ENCODE results near the gene CARD19.

CARD19 gene

DNA sequence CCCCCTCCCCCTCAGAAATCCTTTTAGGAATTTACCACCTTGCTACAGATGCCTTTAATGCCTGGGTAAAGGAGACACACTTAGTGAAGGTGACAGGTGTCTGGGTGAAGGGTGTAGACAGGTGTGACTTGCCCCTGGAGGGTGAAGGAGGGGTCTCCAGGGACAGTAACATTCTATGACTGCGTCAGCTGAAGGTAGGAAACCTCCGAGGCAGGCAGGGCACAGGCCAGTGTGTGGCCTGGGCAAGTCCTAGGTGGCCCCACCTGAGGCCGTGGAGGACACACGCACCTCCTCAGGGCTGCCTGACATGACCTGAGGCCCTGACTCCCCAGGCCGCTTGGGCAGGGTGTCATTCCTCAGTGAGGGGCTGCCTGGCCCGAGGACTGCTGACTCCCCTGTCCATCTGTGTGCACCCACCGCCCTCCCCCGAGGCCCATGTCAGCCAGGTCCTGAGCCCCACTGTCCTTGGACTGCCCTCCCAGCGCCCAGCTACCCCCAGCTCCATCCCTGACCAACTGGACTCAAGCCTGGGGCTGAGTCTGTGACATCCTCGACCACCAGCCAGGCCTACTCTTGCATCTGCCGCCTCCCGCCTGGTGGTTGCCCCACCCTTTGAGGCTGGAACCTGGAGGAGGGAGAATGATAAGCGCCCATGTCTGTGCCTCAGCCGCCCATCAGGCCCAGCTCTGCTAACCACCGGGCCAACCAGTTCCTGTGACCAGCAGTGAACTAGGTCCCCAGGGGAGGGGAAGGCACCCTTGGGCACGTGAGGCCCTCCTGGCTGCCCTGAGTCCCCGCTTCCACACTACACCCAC lies 18.4 kb downstream of the CARD19 start:
- Histone ChIP-seq H3K4me3 (ENCODE audit: low read length in 2 of 2) (no peak overlapping the region), H3K79me1 (ENCODE audit: low read depth, low read length) (no peaks in the 10 kb centered on the region), H3K4me2 (ENCODE audit: insufficient read depth, low read length, poor library complexity, severe bottlenecking) (no peak overlapping the region), H2BK15ac (ENCODE audit: low read length) (no peak overlapping the region), H3K36me3 (replicated peaks in 1 of 2; ENCODE audit: control insufficient read depth in 2 of 2, insufficient read depth in 2 of 2, low read length in 2 of 2) (peaks cover 0 to 5% of the 10 kb centered on the region in 2 donors), H3K4ac (ENCODE audit: low read length) (no peak overlapping the region), H3K4me1 (ENCODE audit: control insufficient read depth in 2 of 2, insufficient read depth in 1 of 2, low read depth in 1 of 2, low read length in 2 of 2) (peaks cover 0 to 5% of the 10 kb centered on the region in 2 donors), H4K91ac (ENCODE audit: low read depth, low read length, poor library complexity) (no peak overlapping the region), H3K27ac (replicated peaks; ENCODE audit: low read length) (no peak overlapping the region), H2BK5ac (ENCODE audit: low read length) (no peak overlapping the region), H3K23ac (ENCODE audit: low read depth, low read length, poor library complexity) (no peak overlapping the region), H3K9ac (ENCODE audit: low read depth, low read length, poor library complexity) (no peak overlapping the region), H3K18ac (ENCODE audit: low read length) (peak overlapping the region; percentile 85), H4K8ac (ENCODE audit: low read depth, low read length) (no peak overlapping the region), H3K27me3 (ENCODE audit: control insufficient read depth in 3 of 3, insufficient read depth in 3 of 3, low read depth in 1 of 3, low read length in 3 of 3) (no peaks in the 10 kb centered on the region), H2BK12ac (ENCODE audit: low read length) (peak overlapping the region; percentile 58), H2AK5ac (ENCODE audit: low read depth, low read length) (peak overlapping the region; percentile 92), H2AFZ (ENCODE audit: low read length) (no peak overlapping the region), H3K14ac (ENCODE audit: low read length) (peak overlapping the region; percentile 94), H3K9me3 (replicated peaks in 1 of 2; ENCODE audit: control insufficient read depth in 2 of 2, insufficient read depth in 1 of 2, low read depth in 1 of 2, low read length in 2 of 2) (no peaks in the 10 kb centered on the region), H2BK120ac (ENCODE audit: low read depth, low read length) (no peak overlapping the region)
- DNase-seq (ENCODE audit: low spot score): no peak
- no CpG with 5 or more reads among the region's 17 CpGs for WGBS, 2 donors (ENCODE audit: extremely low coverage in 2 of 2, insufficient read length in 2 of 2, insufficient replicate concordance in 1 of 2)

DNA sequence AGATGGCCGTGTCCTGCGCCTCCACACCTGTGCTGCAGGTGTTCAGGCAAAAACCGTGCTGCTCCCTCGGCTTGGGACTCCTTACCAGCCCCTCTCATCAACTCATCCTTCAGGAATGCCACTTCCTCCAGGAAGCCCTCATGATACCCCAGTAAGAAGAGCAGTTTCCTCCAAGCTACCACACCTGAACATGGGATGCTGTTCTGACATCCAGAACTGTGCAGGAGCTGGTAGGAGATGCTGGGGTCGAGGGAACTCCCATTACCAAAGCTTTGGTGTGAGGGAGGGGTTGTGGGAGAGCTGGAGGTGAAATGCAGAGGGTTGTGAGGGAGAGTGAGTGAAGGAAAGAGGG lies 18.9 kb downstream of the CARD19 start:
- Histone ChIP-seq H3K18ac (ENCODE audit: low read length) (peak overlapping the region; percentile 85), H2BK120ac (ENCODE audit: low read depth, low read length) (no peak overlapping the region), H4K91ac (ENCODE audit: low read depth, low read length, poor library complexity) (no peak overlapping the region), H3K79me1 (ENCODE audit: low read depth, low read length) (no peaks in the 10 kb centered on the region), H3K36me3 (replicated peaks in 1 of 2; ENCODE audit: control insufficient read depth in 2 of 2, insufficient read depth in 2 of 2, low read length in 2 of 2) (peaks cover 0 to 5% of the 10 kb centered on the region in 2 donors), H2BK5ac (ENCODE audit: low read length) (no peak overlapping the region), H2BK15ac (ENCODE audit: low read length) (no peak overlapping the region), H3K4ac (ENCODE audit: low read length) (no peak overlapping the region), H3K4me2 (ENCODE audit: insufficient read depth, low read length, poor library complexity, severe bottlenecking) (no peak overlapping the region), H3K23ac (ENCODE audit: low read depth, low read length, poor library complexity) (no peak overlapping the region), H2AK5ac (ENCODE audit: low read depth, low read length) (peak overlapping the region; percentile 92), H3K9me3 (replicated peaks in 1 of 2; ENCODE audit: control insufficient read depth in 2 of 2, insufficient read depth in 1 of 2, low read depth in 1 of 2, low read length in 2 of 2) (no peaks in the 10 kb centered on the region), H3K27ac (replicated peaks; ENCODE audit: low read length) (no peak overlapping the region), H3K27me3 (ENCODE audit: control insufficient read depth in 3 of 3, insufficient read depth in 3 of 3, low read depth in 1 of 3, low read length in 3 of 3) (no peaks in the 10 kb centered on the region), H3K9ac (ENCODE audit: low read depth, low read length, poor library complexity) (no peak overlapping the region), H2AFZ (ENCODE audit: low read length) (no peak overlapping the region), H3K4me3 (ENCODE audit: low read length in 2 of 2) (no peak overlapping the region), H3K14ac (ENCODE audit: low read length) (no peak overlapping the region), H2BK12ac (ENCODE audit: low read length) (no peak overlapping the region), H3K4me1 (ENCODE audit: control insufficient read depth in 2 of 2, insufficient read depth in 1 of 2, low read depth in 1 of 2, low read length in 2 of 2) (peaks cover 0 to 5% of the 10 kb centered on the region in 2 donors), H4K8ac (ENCODE audit: low read depth, low read length) (no peak overlapping the region)
- no peak for DNase-seq (ENCODE audit: low spot score)
- WGBS, 2 donors (ENCODE audit: extremely low coverage in 2 of 2, insufficient read length in 2 of 2, insufficient replicate concordance in 1 of 2): no CpG with 5 or more reads among the region's 5 CpGs

DNA sequence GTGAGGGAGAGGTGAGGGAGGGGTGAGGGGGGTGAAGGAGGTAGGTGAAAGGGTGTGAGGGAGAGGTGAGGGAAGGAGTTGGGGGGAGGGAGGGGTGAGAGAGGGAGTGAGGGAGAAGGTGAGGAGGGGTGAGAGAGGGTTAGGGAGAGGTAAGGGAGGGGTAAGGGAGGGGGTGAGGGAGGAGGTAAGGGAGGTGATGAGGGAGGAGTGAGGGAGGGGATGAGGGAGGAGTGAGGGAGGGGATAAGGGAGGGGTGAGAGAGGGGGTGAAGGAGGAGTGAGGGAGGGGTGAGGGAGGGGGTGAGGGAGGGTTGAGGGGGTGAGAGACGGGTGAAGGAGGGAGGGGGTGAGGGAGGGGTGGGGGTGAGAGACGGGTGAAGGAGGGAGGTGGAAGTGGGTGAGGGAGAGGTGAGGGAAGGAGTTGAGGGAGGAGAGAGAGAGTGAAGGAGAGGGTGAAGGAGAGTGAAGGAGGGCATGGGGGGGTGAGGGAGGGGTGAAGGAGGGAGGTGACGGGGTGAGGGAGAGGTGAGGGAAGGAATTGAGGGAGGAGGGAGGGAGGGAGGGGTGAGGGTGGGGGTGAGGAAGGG lies 19.6 kb downstream of the CARD19 start:
- no peak overlapping the region for H3K23ac ChIP-seq (ENCODE audit: low read depth, low read length, poor library complexity)
- no peak overlapping the region for H3K4ac ChIP-seq (ENCODE audit: low read length)
- no peak overlapping the region for H2AK5ac ChIP-seq (ENCODE audit: low read depth, low read length)
- no peaks in the 10 kb centered on the region for H3K27me3 ChIP-seq (ENCODE audit: control insufficient read depth in 3 of 3, insufficient read depth in 3 of 3, low read depth in 1 of 3, low read length in 3 of 3)
- H2AFZ ChIP-seq (ENCODE audit: low read length): no peak overlapping the region
- no peaks in the 10 kb centered on the region for H3K9me3 ChIP-seq (replicated peaks in 1 of 2; ENCODE audit: control insufficient read depth in 2 of 2, insufficient read depth in 1 of 2, low read depth in 1 of 2, low read length in 2 of 2)
- H3K14ac ChIP-seq (ENCODE audit: low read length): no peak overlapping the region
- no peak overlapping the region for H3K9ac ChIP-seq (ENCODE audit: low read depth, low read length, poor library complexity)
- H3K4me3 ChIP-seq (ENCODE audit: low read length in 2 of 2): no peak overlapping the region
- H3K18ac ChIP-seq (ENCODE audit: low read length): no peak overlapping the region
- WGBS, 2 donors (ENCODE audit: extremely low coverage in 2 of 2, insufficient read length in 2 of 2, insufficient replicate concordance in 1 of 2): 96% methylated on average over 3 of the region's 3 CpGs; no CpG with 5 or more reads in 1 of the 2 donors
- H4K91ac ChIP-seq (ENCODE audit: low read depth, low read length, poor library complexity): no peak overlapping the region
- H4K8ac ChIP-seq (ENCODE audit: low read depth, low read length): no peak overlapping the region
- H3K27ac ChIP-seq (replicated peaks; ENCODE audit: low read length): no peak overlapping the region
- H2BK120ac ChIP-seq (ENCODE audit: low read depth, low read length): no peak overlapping the region
- H2BK5ac ChIP-seq (ENCODE audit: low read length): no peak overlapping the region
- no peak overlapping the region for H3K4me2 ChIP-seq (ENCODE audit: insufficient read depth, low read length, poor library complexity, severe bottlenecking)
- no peak for DNase-seq (ENCODE audit: low spot score)
- H3K79me1 ChIP-seq (ENCODE audit: low read depth, low read length): no peaks in the 10 kb centered on the region
- no peak overlapping the region for H2BK15ac ChIP-seq (ENCODE audit: low read length)
- peaks cover 0 to 5% of the 10 kb centered on the region in 2 donors for H3K4me1 ChIP-seq (ENCODE audit: control insufficient read depth in 2 of 2, insufficient read depth in 1 of 2, low read depth in 1 of 2, low read length in 2 of 2)
- no peak overlapping the region for H2BK12ac ChIP-seq (ENCODE audit: low read length)
- H3K36me3 ChIP-seq (replicated peaks in 1 of 2; ENCODE audit: control insufficient read depth in 2 of 2, insufficient read depth in 2 of 2, low read length in 2 of 2): peaks cover 0 to 5% of the 10 kb centered on the region in 2 donors
